ENCODE results near the gene APOLD1. TPM values are rescaled to one million over a fixed set of nuclear protein-coding genes. Genes with fewer than 3 reads are reported as not detected.
"Not testable (repeated sequence)": the region's sequence is repeated elsewhere in the genome, so short reads cannot be mapped to it uniquely, and the experiment has no call there.

APOLD1 gene
- total RNA-seq, 1 experiment from 2014 or later = 12.7 TPM

DNA sequence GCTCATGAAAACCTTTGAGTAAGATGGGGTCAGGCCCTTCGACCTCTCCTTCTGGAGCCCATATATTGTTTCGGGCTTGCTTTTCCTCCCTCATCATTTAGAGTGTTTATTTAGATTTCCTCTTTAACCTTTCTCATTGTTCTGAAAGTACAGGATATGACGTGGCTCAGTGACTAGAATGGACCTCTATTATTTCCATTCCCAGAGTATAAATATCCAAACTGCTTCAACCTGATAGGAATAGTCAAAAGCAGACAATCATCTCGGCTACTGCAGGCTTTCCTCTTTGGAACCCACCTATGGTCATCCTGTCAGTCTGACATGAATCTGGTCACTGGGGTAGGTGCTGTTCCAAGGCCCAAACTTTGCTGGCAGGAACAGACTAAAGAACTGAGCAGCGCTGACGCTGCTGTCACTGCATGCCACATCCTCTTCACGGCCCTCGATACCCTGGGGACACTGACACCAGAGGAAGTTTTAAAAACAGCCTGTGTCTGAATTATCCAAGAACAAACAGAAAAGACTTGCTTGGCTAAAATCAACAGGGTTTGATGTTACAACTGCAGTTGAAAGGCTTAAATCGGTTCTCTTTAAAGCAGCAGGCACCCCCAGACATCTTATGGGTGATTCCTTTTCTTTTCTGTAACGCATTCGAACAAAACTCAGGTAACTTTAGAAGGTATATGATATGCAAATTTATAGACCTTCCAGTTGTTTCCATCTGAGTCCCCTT lies 22.7 kb downstream of the APOLD1 start:
- DNase-seq (ENCODE audit: low read depth) = no peak

DNA sequence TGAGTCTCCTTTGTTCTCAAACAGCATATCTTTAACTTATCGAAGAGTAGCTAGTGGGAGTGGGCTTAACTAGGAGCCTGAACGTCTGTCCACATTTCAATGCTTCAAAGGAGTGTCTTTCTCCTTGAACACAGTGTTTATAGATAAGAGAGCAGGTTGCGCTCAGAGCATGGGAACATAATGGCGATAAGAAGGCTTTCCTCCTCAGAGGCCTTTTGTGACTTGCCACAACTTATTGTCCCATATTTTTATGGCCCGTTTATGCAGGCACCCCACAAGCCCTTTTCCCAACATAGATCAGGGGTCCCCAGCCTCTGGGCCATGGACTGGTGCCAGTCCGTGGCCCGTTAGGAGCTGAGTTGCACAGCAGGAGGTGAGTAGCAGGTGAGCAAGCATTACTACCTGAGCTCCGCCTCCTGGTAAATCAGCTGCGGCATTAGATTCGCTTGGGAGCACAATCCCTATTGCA lies 25.1 kb downstream of the APOLD1 start:
- DNase-seq (ENCODE audit: low read depth) = no peak

DNA sequence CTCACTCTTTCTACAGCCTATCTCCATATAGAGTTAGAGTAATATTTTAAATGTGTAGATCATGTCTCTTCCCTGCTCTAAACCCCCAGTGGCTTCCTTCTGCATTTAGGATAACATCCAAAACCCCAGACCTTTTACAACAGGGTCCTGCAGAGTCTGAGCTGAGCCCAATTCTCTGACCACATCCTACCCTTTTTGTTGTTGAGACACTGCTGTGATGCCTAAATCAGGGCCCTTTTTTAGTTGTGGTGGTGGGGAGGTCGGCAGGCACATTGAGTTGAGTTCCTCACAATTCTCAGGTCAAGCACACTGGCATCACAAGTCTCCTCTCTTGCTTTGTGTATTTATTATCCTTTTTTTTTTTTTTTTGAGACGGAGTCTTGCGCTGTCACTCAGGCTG lies 25.9 kb downstream of the APOLD1 start:
- no peak for DNase-seq (ENCODE audit: low read depth)

DNA sequence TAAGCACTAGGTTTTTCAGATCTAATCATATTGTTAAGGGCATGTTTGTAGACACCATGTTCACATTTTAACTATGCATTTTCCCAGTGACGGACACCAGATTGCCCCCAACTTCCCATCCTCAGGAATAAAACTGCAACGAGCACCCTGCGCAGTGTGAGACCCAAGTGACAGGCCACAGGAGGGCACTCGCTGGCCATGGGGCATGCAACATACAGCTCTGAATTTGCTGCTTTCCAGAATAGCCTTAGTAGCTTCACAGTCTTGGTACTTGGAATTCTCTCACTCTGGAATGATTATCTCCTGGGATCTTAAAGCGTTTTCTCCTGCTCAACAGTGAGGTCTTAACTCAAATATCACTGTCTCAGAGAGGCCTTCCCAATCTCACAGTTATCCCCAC lies 26.7 kb downstream of the APOLD1 start:
- no peak for DNase-seq (ENCODE audit: low read depth)

DNA sequence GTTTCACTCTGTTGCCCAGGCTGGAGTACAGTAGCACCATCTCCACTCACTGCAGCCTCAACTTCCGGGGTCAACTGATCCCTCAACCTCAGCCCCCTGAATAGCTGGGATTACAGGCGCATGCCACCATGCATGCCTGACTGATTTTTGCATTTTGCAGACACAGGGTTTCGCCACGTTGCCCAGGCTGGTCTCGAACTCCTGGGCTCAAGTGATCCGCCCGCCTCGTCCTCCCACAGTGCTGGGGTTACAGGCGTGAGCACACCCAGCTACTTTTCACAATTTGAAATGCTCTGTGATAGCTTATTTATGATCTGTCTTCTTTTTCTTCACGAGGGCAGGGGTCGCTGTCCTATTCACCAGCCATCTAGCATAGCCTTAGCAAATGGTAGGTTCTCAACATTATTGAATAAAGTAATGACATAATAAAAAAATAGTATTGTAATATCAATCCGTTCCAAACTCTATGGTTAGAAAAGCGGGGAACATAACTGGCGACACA lies 27.2 kb downstream of the APOLD1 start:
- no peak for DNase-seq (ENCODE audit: low read depth)

DNA sequence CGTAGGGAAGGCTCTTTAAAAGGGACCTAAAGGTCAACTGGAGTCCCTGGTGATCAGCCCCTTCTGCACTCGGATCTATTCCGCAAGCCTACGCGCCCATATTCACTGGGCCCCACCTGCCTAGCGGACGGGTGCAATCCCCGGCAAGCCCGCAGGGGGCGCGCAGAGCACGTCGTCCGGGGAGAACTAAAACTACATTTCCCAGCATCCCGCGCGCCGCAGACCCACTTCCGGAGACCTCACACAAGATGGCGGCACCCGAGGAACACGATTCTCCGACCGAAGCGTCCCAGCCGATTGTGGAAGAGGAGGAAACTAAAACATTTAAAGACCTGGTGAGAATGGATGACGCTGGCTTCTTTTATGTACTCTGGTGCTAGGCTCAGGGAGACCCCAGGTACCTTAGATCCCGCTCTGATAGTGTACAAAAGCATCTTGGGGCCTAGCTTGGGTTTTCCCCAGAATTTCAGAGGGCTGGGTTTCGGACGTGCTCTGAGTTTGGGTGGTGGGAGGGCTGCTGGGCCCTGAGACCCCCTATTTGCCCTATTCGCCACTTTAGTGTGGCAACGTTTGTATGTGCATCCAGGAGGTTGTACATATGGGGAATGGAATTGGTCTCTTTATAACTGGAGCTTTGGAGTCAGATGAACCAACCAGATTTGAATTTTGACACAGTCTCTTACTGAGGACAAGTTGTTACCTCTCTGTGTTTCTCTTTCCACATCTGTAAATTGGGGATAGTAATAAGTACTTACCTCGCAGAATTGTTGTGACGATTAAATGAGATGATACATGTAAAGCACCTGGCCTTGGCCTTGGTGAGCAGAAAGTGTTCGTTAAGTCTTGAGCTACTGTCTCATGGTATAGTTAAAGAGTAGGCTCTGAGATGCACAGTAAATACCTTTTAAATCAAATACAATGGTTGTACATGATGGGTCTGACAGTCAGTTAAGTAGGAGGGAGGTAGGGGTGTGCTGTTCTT lies 28.0 kb downstream of the APOLD1 start, which contains the start of gene DDX47:
TSS of gene DDX47 (plus strand) at position 227 of the 982 bp plus-strand sequence. CDS start at position 249, 22 bp downstream.
- DNase-seq (ENCODE audit: low read depth) = peak; percentile 82

DNA sequence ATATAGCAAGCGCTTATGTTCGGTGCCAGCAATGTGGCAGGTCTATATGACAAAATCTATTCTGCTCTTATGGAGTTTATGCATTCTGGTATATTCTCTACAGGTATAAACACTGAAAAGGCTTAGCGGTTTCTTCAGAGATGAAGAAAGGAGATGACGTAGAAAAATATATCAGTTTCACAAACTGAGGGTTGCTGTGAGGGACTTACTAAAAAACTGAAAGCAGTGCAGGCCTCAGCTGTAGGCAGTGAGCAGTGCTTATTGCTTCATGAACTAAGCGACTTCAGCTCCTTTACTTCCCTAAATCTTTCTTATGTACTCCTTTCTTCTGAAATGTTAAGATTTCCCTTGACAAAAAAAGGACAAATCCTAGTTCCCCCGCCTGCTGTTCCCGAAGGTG lies 32.2 kb downstream of the APOLD1 start:
- DNase-seq (ENCODE audit: low read depth) = no peak

DNA sequence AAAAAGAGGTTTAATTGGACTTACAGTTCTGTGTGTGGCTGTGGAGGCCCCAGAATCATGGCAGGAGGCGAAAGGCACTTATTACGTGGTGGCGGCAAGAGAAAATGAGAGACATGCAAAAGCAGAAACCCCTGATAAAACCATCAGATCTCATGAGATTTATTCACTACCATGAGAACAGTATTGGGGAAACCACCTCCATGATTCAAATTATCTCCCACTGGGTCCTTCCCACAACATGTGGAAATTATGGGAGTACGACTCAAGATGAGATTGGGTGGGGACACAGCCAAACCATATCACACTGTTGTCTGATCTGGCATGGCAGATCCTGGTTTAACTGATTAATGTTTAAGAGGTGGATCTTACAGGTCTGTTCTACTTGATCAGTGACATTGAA lies 33.2 kb downstream of the APOLD1 start:
- DNase-seq (ENCODE audit: low read depth) = no peak

DNA sequence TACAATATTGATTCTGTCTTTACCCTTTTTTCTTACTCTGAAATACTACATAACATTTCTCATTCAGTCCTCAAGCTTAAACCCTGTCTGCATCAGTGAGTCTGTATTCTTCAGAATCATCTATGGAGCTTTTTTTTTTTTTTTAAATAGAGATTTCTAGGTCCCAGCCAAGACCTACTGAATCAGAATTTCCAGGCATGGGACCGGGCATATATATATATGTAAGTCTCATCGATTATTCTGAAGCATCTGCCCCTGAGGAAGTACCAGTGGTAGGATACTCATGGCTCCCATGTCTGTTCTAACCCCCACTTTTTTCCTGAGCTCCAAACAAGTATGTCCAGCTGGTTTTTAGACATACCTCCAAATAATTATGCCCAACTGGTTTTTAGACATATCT lies 33.8 kb downstream of the APOLD1 start:
- no peak for DNase-seq (ENCODE audit: low read depth)

DNA sequence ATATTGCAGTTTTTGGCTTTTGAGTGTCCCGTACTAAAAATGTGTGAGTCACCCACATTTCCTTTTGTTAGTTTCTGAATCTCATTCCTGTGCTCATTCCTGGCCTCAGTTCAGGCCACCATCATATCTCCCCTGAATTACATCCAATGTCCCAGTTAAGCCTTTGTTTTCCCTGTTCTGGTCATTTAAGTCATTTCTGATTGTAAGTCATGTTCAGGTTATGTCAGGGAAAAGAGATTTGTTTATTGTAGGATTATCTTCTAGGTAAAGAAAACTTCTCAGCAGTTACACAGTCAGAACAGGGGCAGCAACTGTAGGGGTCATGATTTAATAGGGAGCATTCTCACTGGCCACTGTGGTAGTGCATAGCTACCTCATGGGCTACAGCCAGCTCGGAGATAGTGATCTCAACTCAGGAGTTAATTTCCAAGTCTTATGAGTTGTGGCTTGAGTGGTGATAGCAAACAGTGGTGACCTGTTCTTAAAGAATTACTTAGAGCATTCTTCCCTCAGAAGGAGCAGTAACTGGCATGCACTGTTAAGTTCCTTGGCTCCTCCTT lies 34.4 kb downstream of the APOLD1 start:
- peak; percentile 90 for DNase-seq (ENCODE audit: low read depth)

DNA sequence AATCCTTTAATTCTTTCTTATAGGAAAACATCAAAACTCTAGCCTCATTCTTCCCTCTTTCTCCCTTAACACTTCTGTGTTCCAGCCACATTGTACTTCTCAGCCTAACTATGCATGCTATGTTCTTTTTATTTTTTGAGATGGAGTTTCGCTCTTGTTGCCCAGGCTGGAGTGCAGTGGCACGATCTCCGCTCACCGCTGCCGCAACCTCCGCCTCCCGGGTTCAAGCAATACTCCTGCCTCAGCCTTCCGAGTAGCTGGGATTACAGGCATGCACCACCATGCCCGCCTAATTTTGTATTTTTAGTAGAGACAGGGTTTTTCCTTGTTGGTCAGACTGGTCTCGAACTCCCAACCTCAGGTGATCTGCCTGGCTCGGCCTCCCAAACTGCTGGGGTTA lies 34.9 kb downstream of the APOLD1 start:
- DNase-seq (ENCODE audit: low read depth) = not testable (repeated sequence)

DNA sequence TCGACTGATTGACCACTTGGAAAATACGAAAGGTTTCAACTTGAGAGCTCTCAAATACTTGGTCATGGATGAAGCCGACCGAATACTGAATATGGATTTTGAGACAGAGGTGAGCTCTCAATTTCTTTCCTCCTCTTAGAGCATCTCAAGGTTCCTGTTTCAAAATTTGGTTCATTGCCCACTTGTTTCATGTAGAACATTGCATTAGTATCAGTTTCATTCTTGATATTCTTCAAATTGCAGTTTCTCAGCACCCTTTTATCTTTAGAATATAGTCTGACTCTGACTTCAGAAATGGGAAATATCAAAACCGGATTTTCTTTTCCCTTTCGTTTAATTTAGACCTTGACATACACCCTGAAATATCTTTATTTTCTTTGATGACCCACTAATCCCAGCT lies 36.5 kb downstream of the APOLD1 start:
- no peak for DNase-seq (ENCODE audit: low read depth)

DNA sequence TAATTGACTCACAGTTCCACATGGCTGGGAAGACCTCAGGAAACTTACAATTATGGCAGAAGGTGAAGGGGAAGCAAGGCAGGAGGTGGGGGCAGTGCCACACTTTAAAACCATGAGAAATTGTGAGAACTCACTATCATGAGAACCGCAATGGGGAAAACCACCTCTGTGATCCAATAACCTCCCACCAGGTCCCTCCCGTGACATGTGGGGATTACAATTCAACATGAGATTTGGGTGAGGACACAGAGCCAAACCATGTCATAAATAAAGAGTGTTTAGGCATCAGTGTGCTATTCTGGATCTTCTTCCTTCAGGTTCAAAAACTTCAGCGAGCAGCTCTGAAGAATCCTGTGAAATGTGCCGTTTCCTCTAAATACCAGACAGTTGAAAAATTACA lies 37.4 kb downstream of the APOLD1 start:
- DNase-seq (ENCODE audit: low read depth) = no peak

DNA sequence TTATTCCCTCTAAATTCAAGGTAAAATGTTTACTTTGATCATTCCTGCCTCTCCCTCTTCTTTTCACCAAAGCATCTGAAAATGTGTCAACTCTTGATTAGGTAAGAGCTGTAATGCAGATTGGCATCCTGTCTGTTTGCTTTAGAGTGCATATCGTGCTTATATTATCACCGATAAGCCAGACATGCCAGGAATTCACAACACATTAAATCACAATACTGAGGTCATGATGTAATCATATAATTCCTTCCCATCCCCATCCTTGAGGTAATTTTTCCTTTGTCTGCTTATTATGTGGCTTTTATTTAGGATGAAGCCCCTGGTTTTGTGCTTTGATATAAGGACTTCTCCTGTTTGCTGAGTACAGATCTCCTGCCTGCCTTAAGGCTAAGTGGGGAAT lies 37.8 kb downstream of the APOLD1 start:
- peak; percentile 14 for DNase-seq (ENCODE audit: low read depth)

DNA sequence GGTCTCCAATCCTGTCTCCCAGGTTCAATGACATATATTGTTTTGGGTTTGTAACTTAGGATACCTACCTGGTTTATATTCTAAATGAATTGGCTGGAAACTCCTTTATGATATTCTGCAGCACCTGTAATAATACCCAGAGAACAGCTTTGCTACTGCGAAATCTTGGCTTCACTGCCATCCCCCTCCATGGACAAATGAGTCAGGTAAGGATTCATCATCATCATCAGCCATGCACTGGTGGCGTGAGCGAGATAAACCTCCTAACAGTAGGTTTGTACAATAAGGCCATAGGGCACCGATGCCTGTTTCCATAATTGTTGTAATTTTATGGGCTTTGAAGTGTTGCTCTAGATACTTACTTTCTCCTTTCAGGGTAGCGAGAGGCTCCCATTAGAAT lies 38.4 kb downstream of the APOLD1 start:
- no peak for DNase-seq (ENCODE audit: low read depth)

DNA sequence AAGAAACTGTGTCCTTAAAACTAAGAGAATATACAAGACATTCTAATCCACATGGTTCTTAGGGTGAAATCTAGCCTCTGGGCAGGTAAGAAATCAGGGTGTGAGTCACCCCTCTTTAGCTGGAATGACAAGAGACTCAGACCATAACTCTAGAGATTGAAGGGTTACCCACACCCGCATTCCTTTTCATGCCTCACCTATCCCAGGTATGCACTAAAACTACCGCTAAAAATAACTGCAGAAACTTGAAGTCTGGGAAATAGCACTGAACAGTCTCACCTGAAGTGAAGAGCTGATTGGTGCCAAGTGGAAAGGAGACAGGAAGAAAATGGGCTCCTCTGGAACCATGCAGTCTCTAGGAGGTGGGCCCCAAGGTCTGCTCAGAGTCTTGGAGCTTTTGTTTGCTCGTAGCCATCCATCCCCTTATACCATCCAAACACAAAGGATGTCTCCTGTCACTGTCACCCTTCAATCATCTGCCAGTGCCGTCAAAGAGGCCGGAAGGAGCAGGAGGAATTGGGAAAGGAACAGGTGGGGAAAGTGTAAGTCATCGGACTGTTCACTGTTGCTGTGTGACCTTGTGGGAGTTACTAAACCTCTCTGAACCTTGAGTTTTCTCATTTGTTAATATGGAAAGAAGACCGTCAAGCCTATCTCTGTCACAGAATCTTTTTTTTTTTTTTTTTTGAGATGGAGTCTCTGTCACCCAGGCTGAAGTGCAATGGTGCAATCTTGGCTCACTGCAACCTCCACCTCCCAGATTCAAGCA lies 50.1 kb downstream of the APOLD1 start:
- peak; percentile 62 for DNase-seq (ENCODE audit: low read depth)

DNA sequence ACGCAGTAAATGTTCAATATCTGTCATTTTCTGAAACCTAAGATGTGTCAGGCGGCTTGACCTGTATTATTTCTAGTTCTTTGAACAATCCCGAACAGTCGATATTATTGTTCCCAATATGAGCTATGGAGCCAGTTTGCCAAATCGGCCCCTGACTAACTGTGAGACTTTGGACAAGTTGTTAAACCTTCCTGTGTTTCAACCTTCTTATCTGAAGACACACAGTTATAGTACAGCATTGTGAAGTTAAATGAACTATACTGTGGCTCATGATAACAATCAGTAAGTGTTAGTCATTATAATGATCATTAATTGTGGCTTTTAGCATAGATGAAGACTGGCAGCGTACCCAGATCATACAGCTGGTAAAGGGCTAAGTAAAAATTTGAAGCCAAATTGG lies 51.1 kb downstream of the APOLD1 start:
- DNase-seq (ENCODE audit: low read depth) = no peak

DNA sequence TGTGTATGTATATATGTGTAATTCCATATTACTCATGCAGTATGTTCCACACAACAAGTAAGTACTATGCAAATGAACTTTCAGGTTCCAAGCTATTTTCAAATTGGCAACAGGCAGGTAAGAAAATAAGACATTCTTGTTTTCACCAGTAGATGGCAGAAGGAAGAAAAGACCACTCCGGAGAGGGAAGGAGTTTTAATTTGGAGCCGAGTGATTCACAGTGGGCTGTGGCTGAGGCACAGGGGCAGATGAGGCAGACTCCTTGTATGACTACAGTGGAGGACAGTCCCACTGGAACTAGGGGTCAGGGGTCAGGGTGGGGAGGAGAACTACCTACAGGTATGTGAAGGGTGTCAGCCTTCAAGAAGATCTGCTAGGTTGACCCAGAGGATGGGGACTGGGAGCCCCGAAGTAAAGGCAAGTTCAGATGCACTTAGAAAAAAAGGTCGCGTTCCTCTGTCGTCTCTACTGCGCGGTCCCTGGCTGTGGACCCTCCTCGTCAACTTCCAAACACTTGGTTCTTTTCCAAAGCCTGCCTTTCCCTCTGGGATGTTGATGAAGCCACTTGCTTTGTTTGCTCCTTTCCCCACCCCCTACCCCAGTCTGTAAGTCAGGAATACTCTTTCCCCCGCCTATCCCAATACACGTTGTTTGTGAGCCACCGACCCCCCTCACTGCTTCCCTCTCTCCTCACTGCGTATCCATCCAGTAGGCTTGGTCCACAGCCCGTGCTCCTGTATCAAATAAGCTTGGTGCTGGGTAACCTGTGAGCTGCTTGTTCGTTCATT lies 51.8 kb downstream of the APOLD1 start:
- DNase-seq (ENCODE audit: low read depth) = peak; percentile 71

DNA sequence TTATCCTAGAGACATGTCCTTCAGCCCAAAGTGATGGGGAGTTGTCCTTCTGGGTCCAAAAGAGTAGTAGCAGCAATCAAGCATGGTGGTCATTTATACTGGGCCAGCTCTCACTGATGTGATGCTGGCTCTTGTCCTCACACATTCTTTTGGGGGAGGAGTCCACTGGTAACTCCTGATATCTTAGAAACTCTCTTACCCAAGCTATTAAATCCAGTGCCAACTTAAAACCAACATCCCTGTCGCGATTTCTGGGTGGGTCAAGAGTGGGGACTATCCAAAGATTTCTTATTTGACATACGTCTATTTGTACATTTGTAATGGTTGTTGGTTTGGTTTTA lies 52.3 kb downstream of the APOLD1 start:
- no peak for DNase-seq (ENCODE audit: low read depth)

DNA sequence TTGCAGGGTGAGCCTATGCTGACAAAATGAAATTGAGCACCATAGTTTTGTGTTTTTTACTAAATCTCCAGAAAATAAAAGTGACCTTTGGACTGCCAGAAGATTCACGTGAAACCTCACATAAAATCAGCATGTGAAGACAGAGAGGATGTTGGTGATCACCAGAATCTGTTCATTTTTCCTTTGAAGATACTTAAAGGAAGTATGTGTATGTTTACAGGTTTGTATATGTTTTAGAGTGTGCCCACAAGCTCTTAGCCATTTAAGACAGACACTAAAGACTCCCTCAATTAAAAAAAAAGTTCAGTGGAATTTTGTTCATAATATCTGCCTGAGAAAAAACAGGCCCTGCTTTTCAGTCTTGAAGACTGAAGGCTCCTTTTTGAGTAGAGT lies 53.5 kb downstream of the APOLD1 start:
- no peak for DNase-seq (ENCODE audit: low read depth)

DNA sequence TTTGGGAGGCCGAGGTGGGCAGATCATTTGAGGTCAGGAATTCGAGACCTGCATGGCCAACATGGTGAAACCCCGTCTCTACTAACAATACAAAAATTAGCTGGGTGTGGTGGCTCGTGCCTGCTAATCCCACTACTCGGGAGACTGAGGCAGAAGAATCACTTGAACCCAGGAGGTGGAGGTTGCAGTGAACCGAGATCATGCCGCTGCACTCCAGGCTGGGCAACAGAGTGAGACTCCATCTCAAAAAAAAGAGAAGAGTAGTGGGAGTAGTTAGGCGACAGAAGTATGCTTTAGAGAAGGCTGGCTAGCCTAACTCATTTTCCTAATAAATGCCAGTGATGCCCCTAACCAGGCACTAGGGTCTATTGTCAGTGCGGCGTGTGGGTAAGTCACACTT lies 54.0 kb downstream of the APOLD1 start:
- DNase-seq (ENCODE audit: low read depth) = not testable (repeated sequence)
